ENCODE measurements around the gene C19orf25. TPM values are rescaled to one million over a fixed set of nuclear protein-coding genes. Genes with fewer than 3 reads are reported as not detected.

C19orf25 gene
- total RNA-seq, 2 donors from 2014 or later, result 40.0 to 51.1 TPM

GRCh38 chr19:1507763-1508506 is 28.9 kb upstream of the C19orf25 start:
- H3K36me3 ChIP-seq (ENCODE audit: control insufficient read depth, insufficient read depth, low read length), result no peaks in the 10 kb centered on the region
- H3K27me3 Mint-ChIP-seq (ENCODE audit: insufficient read depth), result peaks cover 63% of the 10 kb centered on the region
- TF ChIP-seq CTCF (conservative IDR thresholded peaks at IDR 0.05), result no peak
- peaks cover 34% of the 10 kb centered on the region for H3K27me3 ChIP-seq (ENCODE audit: control insufficient read depth, insufficient read depth, low read length, poor library complexity, severe bottlenecking)
- 1 to 2% methylated on average over 24 to 44 of the region's 46 CpGs for WGBS, 2 experiments (ENCODE audit: insufficient coverage in 1 of 2, insufficient read length in 1 of 2)
- H3K27ac ChIP-seq (ENCODE audit: low read depth, low read length), result peak overlapping the region; percentile 68
- peaks cover 5% of the 10 kb centered on the region for H3K9me3 Mint-ChIP-seq
- H3K4me3 Mint-ChIP-seq, result peak overlapping the region; percentile 75
- H3K9me3 ChIP-seq (ENCODE audit: control insufficient read depth, low read length), result no peaks in the 10 kb centered on the region
- no peak overlapping the region for H3K9ac ChIP-seq (ENCODE audit: extremely low read depth, low read length, poor library complexity, severe bottlenecking)
- peak; percentile 99 for DNase-seq
- H3K4me1 ChIP-seq (ENCODE audit: control insufficient read depth, insufficient read depth, low read length), result peaks cover 7% of the 10 kb centered on the region
- peak overlapping the region; percentile 83 for H3K4me3 ChIP-seq (ENCODE audit: low read length)
- H3K27ac Mint-ChIP-seq, result peak overlapping the region; percentile 98
- H3K4me1 Mint-ChIP-seq, result peaks cover 3% of the 10 kb centered on the region
- H3K36me3 Mint-ChIP-seq (ENCODE audit: low read depth), result peaks cover 5% of the 10 kb centered on the region

- Histone ChIP-seq H3K27me3 (ENCODE audit: control insufficient read depth, insufficient read depth, low read length, poor library complexity, severe bottlenecking) (peaks cover 28% of the 10 kb centered on the region), H3K4me1 (ENCODE audit: control insufficient read depth, insufficient read depth, low read length) (peaks cover 7% of the 10 kb centered on the region), H3K36me3 (ENCODE audit: control insufficient read depth, insufficient read depth, low read length) (no peaks in the 10 kb centered on the region), H3K9ac (ENCODE audit: extremely low read depth, low read length, poor library complexity, severe bottlenecking) (no peak overlapping the region), H3K9me3 (ENCODE audit: control insufficient read depth, low read length) (no peaks in the 10 kb centered on the region), H3K4me3 (ENCODE audit: low read length) (peak overlapping the region; percentile 83), H3K27ac (ENCODE audit: low read depth, low read length) (no peak overlapping the region)
- Mint-ChIP-seq H3K9me3 (peaks cover 5% of the 10 kb centered on the region), H3K36me3 (ENCODE audit: low read depth) (peaks cover 5% of the 10 kb centered on the region), H3K4me3 (peak overlapping the region; percentile 75), H3K27me3 (ENCODE audit: insufficient read depth) (peaks cover 62% of the 10 kb centered on the region), H3K4me1 (peaks cover 3% of the 10 kb centered on the region), H3K27ac (peak overlapping the region; percentile 98)
- no peak for TF ChIP-seq CTCF (conservative IDR thresholded peaks at IDR 0.05)
- 79 to 93% methylated on average over 8 to 23 of the region's 23 CpGs for WGBS, 2 experiments (ENCODE audit: insufficient coverage in 1 of 2, insufficient read length in 1 of 2)
- no peak for DNase-seq
These were observed 28.2 kb upstream of the C19orf25 start for GRCh38 chr19:1507192-1507660.

- Histone ChIP-seq H3K36me3 (ENCODE audit: control insufficient read depth, insufficient read depth, low read length) (no peaks in the 10 kb centered on the region), H3K9ac (ENCODE audit: extremely low read depth, low read length, poor library complexity, severe bottlenecking) (no peak overlapping the region), H3K4me1 (ENCODE audit: control insufficient read depth, insufficient read depth, low read length) (peaks cover 7% of the 10 kb centered on the region), H3K27me3 (ENCODE audit: control insufficient read depth, insufficient read depth, low read length, poor library complexity, severe bottlenecking) (peaks cover 18% of the 10 kb centered on the region), H3K27ac (ENCODE audit: low read depth, low read length) (no peak overlapping the region), H3K9me3 (ENCODE audit: control insufficient read depth, low read length) (no peaks in the 10 kb centered on the region), H3K4me3 (ENCODE audit: low read length) (no peak overlapping the region)
- Mint-ChIP-seq H3K36me3 (ENCODE audit: low read depth) (peaks cover 5% of the 10 kb centered on the region), H3K27me3 (ENCODE audit: insufficient read depth) (peaks cover 57% of the 10 kb centered on the region), H3K9me3 (peaks cover 6% of the 10 kb centered on the region), H3K4me1 (peaks cover 3% of the 10 kb centered on the region), H3K27ac (no peak overlapping the region), H3K4me3 (no peak overlapping the region)
- WGBS, 2 experiments (ENCODE audit: insufficient coverage in 1 of 2, insufficient read length in 1 of 2), result 91 to 93% methylated on average over 28 to 45 of the region's 45 CpGs
- DNase-seq, result no peak
- no peak for TF ChIP-seq CTCF (conservative IDR thresholded peaks at IDR 0.05)
These were observed 27.2 kb upstream of the C19orf25 start for GRCh38 chr19:1505991-1506881.

Measured in endodermal cell (in vitro differentiated cells).